ENCODE measurements around the gene ALDH9A1. TPM values are rescaled to one million over a fixed set of nuclear protein-coding genes. Genes with fewer than 3 reads are reported as not detected.
"Not testable (repeated sequence)": the region's sequence is repeated elsewhere in the genome, so short reads cannot be mapped to it uniquely, and the experiment has no call there.

The ALDH9A1 gene
- total and polyA plus RNA-seq, 2 of the 8 experiments (the other 6 are each of a cell fraction or from before 2014, with no cell fraction given) = 57.6 to 63.8 TPM

- H3K4ac ChIP-seq (replicated peaks; ENCODE audit: insufficient read length, low read depth, low read length); H3K4me3 ChIP-seq (ENCODE audit: extremely low read depth in 1 of 4, insufficient read depth in 2 of 4, low read depth in 3 of 4, low read length in 4 of 4); H3K9ac ChIP-seq (replicated peaks in 1 of 4; ENCODE audit: extremely low read depth in 1 of 4, low read depth in 3 of 4, low read length in 3 of 4); H3K23me2 ChIP-seq (ENCODE audit: low read depth, low read length); H3K79me1 ChIP-seq (ENCODE audit: low read depth, low read length); FAIRE-seq; H2BK20ac ChIP-seq (ENCODE audit: low read length); H3K36me3 ChIP-seq (ENCODE audit: control insufficient read depth in 2 of 4, insufficient read depth in 4 of 4, low read length in 3 of 4); H2BK120ac ChIP-seq (replicated peaks; ENCODE audit: low read depth, low read length); H3K27me3 ChIP-seq (replicated peaks in 1 of 4; ENCODE audit: control insufficient read depth in 3 of 4, extremely low read depth in 1 of 4, insufficient read depth in 3 of 4, low read length in 3 of 4); H4K20me1 ChIP-seq (replicated peaks in 1 of 2; ENCODE audit: control insufficient read depth in 1 of 2, insufficient read depth in 2 of 2, low read length in 2 of 2); CTCF ChIA-PET (ENCODE audit: partially characterized antibody); H2BK5ac ChIP-seq (ENCODE audit: low read depth, low read length); H4K8ac ChIP-seq (ENCODE audit: extremely low read depth, insufficient read depth, low read length); H2AK5ac ChIP-seq (ENCODE audit: low read depth, low read length); H3K4me2 ChIP-seq (ENCODE audit: insufficient read depth in 1 of 2, low read depth in 2 of 2, low read length in 2 of 2); H2BK15ac ChIP-seq (ENCODE audit: low read length); H3K14ac ChIP-seq (ENCODE audit: insufficient read length); H4K91ac ChIP-seq (replicated peaks; ENCODE audit: insufficient read length, low read length); H4K5ac ChIP-seq (ENCODE audit: insufficient read length, low read depth, low read length); H3K4me1 ChIP-seq (replicated peaks in 1 of 4; ENCODE audit: control insufficient read depth in 3 of 4, insufficient read depth in 4 of 4, low read length in 3 of 4); H3K79me2 ChIP-seq (ENCODE audit: control insufficient read depth in 1 of 2, insufficient read depth in 2 of 2, low read length in 2 of 2); H3K9me3 ChIP-seq (ENCODE audit: insufficient read depth in 2 of 2, low read depth in 1 of 2, low read length in 1 of 2); H2AFZ ChIP-seq (ENCODE audit: low read length); POLR2A ChIA-PET (ENCODE audit: partially characterized antibody); H2BK12ac ChIP-seq (ENCODE audit: low read depth, low read length); H3K56ac ChIP-seq (replicated peaks; ENCODE audit: insufficient read length, low read depth, low read length); H3K27ac ChIP-seq (ENCODE audit: low read depth, low read length); H3K18ac ChIP-seq (ENCODE audit: extremely low read depth, low read length); DNase-seq (ENCODE audit: low read depth in 1 of 2, low spot score in 2 of 2); H3K23ac ChIP-seq (ENCODE audit: insufficient read length): not testable (repeated sequence)
- WGBS, 2 experiments (ENCODE audit: extremely low coverage in 1 of 2, insufficient coverage in 1 of 2, insufficient read length in 1 of 2, insufficient replicate concordance in 2 of 2, low coverage in 1 of 2, low lambda C conversion rate in 2 of 2, missing lambda C conversion rate in 1 of 2) = 91% methylated on average over 6 of the region's 7 CpGs; no CpG with 5 or more reads in 1 of the 2 experiments
These were observed 3.6 kb upstream of the ALDH9A1 start for GRCh38 chr1:165701922-165702321.

All from H1 (cell line).